Measurements from ENCODE around the gene PTGIR.

DNA sequence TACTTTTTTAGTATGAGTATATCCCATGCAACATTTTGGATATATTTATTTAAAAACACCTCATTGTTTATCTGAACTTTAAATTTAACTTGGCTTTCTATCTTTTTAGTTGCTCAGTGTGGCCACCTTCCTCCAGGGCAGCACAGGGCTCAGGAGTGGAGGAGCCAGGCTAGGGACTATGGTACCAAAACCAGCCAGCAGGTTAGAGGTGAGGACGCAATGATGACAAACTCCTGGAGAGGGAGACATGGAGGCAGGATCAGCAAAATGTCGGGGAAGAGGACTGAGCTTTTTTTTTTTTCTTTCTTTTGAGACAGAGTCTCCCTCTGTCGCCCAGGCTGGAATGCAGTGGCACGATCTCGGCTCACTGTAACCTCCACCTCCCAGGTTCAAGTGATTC, 53.4 kb downstream of the PTGIR start:
- TF ChIP-seq, protein P1, sequence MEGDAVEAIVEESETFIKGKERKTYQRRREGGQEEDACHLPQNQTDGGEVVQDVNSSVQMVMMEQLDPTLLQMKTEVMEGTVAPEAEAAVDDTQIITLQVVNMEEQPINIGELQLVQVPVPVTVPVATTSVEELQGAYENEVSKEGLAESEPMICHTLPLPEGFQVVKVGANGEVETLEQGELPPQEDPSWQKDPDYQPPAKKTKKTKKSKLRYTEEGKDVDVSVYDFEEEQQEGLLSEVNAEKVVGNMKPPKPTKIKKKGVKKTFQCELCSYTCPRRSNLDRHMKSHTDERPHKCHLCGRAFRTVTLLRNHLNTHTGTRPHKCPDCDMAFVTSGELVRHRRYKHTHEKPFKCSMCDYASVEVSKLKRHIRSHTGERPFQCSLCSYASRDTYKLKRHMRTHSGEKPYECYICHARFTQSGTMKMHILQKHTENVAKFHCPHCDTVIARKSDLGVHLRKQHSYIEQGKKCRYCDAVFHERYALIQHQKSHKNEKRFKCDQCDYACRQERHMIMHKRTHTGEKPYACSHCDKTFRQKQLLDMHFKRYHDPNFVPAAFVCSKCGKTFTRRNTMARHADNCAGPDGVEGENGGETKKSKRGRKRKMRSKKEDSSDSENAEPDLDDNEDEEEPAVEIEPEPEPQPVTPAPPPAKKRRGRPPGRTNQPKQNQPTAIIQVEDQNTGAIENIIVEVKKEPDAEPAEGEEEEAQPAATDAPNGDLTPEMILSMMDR (optimal IDR thresholded peaks at IDR 0.05 in 1 of 3, IDR thresholded peaks at IDR 0.05 in 1 of 3, conservative IDR thresholded peaks at IDR 0.05 in 1 of 3; ENCODE audit: extremely low read depth in 1 of 3, insufficient read depth in 2 of 3, low read length in 3 of 3), result peak; percentile 33 to 43 (median 37)
- no peak for TF ChIP-seq EZH2 (IDR thresholded peaks at IDR 0.05; ENCODE audit: low read length)

Data from keratinocyte (primary cell).